Endodermal cell (in vitro differentiated cells): ENCODE measurements around the gene TF. TPM values are rescaled to one million over a fixed set of nuclear protein-coding genes. Genes with fewer than 3 reads are reported as not detected.
A peak's percentile ranks its signal among the peaks of the same experiment; 100 is the strongest.

Experiments used
- DNase-seq: peaks from one replicate; pipeline ENCODE4 v3.0.0-alpha.2; 2017
- H3K27ac ChIP-seq: 2 replicates; pipeline ENCODE4 v1.5.1; 2013; ENCODE audit warnings: mild to moderate bottlenecking, low read depth, low read length, moderate library complexity
- H3K27me3 ChIP-seq: 2 replicates; pipeline ENCODE4 v1.6.1; 2013; ENCODE audit warnings: mild to moderate bottlenecking, low read length, moderate library complexity; ENCODE audit not compliant: insufficient read depth, control insufficient read depth, poor library complexity, severe bottlenecking
- H3K36me3 ChIP-seq: 2 replicates; pipeline ENCODE4 v1.7.0; 2013; ENCODE audit warnings: mild to moderate bottlenecking, low read length, moderate library complexity; ENCODE audit not compliant: control insufficient read depth, insufficient read depth
- H3K4me1 ChIP-seq: one replicate; pipeline ENCODE4 v1.7.0; 2013; ENCODE audit warnings: low read length; ENCODE audit not compliant: control insufficient read depth, insufficient read depth
- H3K4me3 ChIP-seq: 2 replicates; pipeline ENCODE4 v1.5.1; 2013; ENCODE audit warnings: mild to moderate bottlenecking, low read length, moderate library complexity
- H3K9ac ChIP-seq: 2 replicates; pipeline ENCODE4 v1.6.1; 2013; ENCODE audit warnings: mild to moderate bottlenecking, low read length, moderate library complexity; ENCODE audit not compliant: poor library complexity, severe bottlenecking; ENCODE audit errors: extremely low read depth
- H3K9me3 ChIP-seq: 2 replicates; pipeline ENCODE4 v1.6.1; 2013; ENCODE audit warnings: mild to moderate bottlenecking, low read length, moderate library complexity; ENCODE audit not compliant: control insufficient read depth
- H3K27ac Mint-ChIP-seq: 2 replicates; pipeline ENCODE4 v1.8.0; 2020; ENCODE audit warnings: mixed read lengths
- H3K27me3 Mint-ChIP-seq: 2 replicates; pipeline ENCODE4 v1.8.0; 2021; ENCODE audit warnings: mild to moderate bottlenecking, mixed read lengths; ENCODE audit not compliant: insufficient read depth
- H3K36me3 Mint-ChIP-seq: 2 replicates; pipeline ENCODE4 v1.8.0; 2020; ENCODE audit warnings: low read depth, mixed read lengths
- H3K4me1 Mint-ChIP-seq: 2 replicates; pipeline ENCODE4 v1.8.0; 2020; ENCODE audit warnings: mixed read lengths
- H3K4me3 Mint-ChIP-seq: 2 replicates; pipeline ENCODE4 v1.8.0; 2020; ENCODE audit warnings: mild to moderate bottlenecking, moderate library complexity, mixed read lengths
- H3K9me3 Mint-ChIP-seq: 2 replicates; pipeline ENCODE4 v1.8.0; 2020; ENCODE audit warnings: mild to moderate bottlenecking, mixed read lengths
- WGBS, 2 experiments: methylation state at CpG; one replicate each; pipeline versions ENCODE4 v1.1.5 to v1.1.7; 2013; ENCODE audit warnings: missing lambda C conversion rate in 2 of 2, mixed read lengths in 1 of 2; ENCODE audit not compliant: insufficient coverage in 1 of 2, insufficient read length in 1 of 2; 5-methylcytosine and 5-hydroxymethylcytosine counted together
- total RNA-seq, 2 donors: library from RNA; stranded (reverse); fragmentation: NEBNext Ultra II Directional in 1 of 2; extraction: Animal tissue kit (Norgen Biotek cat#: 25700) in 1 of 2; gene quantifications; 2 replicates in 1 of 2; 3 replicates in 1 of 2; pipeline ENCODE4 v1.2.1, GENCODE V29; 2021
- TF ChIP-seq, protein P1 (sequence below): fragments of 200-600 bp; sonication (generic); conservative IDR thresholded peaks from 2 replicates; pipeline ENCODE4 v1.5.0; 2021; ENCODE audit warnings: antibody characterized with exemption, mild to moderate bottlenecking

TF gene
- total RNA-seq, 2 donors from 2014 or later: 0.40 to 3.0 TPM

GRCh38 chr3:133821767-133822638 lies 75.8 kb downstream of the TF start:
- no peaks in the 10 kb centered on the region for H3K27me3 ChIP-seq
- peak; percentile 75 for DNase-seq
- H3K9me3 Mint-ChIP-seq: no peaks in the 10 kb centered on the region
- peaks cover 43% of the 10 kb centered on the region for H3K36me3 ChIP-seq
- TF ChIP-seq, protein P1, sequence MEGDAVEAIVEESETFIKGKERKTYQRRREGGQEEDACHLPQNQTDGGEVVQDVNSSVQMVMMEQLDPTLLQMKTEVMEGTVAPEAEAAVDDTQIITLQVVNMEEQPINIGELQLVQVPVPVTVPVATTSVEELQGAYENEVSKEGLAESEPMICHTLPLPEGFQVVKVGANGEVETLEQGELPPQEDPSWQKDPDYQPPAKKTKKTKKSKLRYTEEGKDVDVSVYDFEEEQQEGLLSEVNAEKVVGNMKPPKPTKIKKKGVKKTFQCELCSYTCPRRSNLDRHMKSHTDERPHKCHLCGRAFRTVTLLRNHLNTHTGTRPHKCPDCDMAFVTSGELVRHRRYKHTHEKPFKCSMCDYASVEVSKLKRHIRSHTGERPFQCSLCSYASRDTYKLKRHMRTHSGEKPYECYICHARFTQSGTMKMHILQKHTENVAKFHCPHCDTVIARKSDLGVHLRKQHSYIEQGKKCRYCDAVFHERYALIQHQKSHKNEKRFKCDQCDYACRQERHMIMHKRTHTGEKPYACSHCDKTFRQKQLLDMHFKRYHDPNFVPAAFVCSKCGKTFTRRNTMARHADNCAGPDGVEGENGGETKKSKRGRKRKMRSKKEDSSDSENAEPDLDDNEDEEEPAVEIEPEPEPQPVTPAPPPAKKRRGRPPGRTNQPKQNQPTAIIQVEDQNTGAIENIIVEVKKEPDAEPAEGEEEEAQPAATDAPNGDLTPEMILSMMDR: peak; percentile 63
- H3K4me1 Mint-ChIP-seq: no peaks in the 10 kb centered on the region
- peaks cover 42% of the 10 kb centered on the region for H3K36me3 Mint-ChIP-seq
- H3K9ac ChIP-seq: no peak overlapping the region
- H3K4me1 ChIP-seq: peaks cover 2% of the 10 kb centered on the region
- peak overlapping the region; percentile 69 for H3K27ac Mint-ChIP-seq
- peak overlapping the region; percentile 58 for H3K27ac ChIP-seq
- H3K4me3 Mint-ChIP-seq: no peak overlapping the region
- WGBS, 2 experiments: 87 to 90% methylated on average over 7 to 8 of the region's 8 CpGs
- H3K4me3 ChIP-seq: no peak overlapping the region
- no peaks in the 10 kb centered on the region for H3K27me3 Mint-ChIP-seq
- H3K9me3 ChIP-seq: no peaks in the 10 kb centered on the region

DNA sequence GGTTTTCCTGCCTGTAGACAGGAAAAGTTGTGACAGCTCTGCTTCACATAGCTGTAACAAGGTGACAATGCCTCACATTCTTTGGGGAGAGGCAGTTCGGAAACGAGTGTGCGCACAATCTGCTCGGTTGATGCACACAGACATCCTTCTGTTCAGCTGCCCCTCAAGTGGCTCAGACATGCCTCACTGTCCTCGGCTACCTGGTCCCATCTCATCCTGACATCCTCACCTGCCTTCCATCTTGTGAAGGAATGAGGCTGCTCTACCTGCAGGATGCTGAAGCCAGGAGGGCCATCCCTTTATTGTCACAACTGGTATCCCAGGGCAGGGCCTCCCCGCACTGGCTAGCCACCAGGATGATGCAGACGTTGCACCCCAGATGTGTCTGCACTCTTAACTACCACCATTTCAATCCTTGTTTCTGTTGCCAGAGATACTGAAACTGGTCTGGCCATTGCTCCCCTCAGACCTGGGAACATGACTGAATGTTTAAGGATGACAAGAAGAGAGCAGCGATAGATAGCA lies 78.8 kb downstream of the TF start:
- H3K9me3 ChIP-seq: no peaks in the 10 kb centered on the region
- DNase-seq: no peak
- H3K4me1 Mint-ChIP-seq: no peaks in the 10 kb centered on the region
- peaks cover 33% of the 10 kb centered on the region for H3K36me3 Mint-ChIP-seq
- H3K27ac ChIP-seq: no peak overlapping the region
- no peak overlapping the region for H3K9ac ChIP-seq
- H3K9me3 Mint-ChIP-seq: no peaks in the 10 kb centered on the region
- H3K4me1 ChIP-seq: peaks cover 2% of the 10 kb centered on the region
- no peak overlapping the region for H3K4me3 Mint-ChIP-seq
- 91 to 100% methylated on average over 7 to 8 of the region's 8 CpGs for WGBS, 2 experiments
- no peaks in the 10 kb centered on the region for H3K27me3 ChIP-seq
- peaks cover 20% of the 10 kb centered on the region for H3K36me3 ChIP-seq
- TF ChIP-seq, protein P1: no peak
- H3K27me3 Mint-ChIP-seq: no peaks in the 10 kb centered on the region
- H3K4me3 ChIP-seq: no peak overlapping the region
- no peak overlapping the region for H3K27ac Mint-ChIP-seq

DNA sequence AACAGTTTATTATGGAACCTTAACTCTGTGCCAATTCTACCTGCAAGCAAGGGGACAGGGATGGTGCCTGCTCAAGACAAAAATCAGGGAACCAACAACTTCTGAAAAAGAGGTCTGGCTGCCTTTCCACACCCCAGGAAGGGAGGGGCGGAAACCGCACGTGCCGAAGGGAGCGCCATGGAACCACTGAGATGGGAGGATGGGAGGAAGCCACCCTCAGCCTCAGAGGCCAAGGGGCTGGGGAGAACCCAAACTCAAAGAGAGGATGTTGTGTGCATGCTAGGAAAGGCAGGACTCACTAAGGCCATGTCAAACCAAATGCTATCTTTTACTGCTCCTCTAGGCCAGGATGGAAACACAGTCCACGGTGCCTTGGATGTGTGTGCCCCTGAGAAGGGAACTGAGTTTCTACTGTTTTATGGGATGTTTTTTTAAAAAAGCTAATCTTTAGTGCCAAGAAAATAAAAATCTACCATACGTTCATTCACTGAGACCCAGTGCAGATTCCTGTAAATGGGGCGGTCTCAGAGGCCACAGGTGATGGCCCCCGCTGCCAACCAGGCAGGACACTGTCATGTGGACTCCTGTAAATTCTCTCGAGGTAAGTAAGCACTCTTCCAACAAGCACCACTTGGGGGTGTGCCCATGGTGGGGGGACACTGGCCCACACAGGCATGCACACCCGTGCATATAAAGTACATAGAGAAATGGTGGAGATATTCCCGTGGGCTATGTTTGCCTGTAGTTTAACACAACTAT lies 80.0 kb downstream of the TF start:
- Histone ChIP-seq H3K4me3 (no peak overlapping the region), H3K27ac (no peak overlapping the region), H3K4me1 (peaks cover 2% of the 10 kb centered on the region), H3K27me3 (no peaks in the 10 kb centered on the region), H3K36me3 (peaks cover 9% of the 10 kb centered on the region), H3K9ac (no peak overlapping the region), H3K9me3 (no peaks in the 10 kb centered on the region)
- WGBS, 2 experiments: 90 to 93% methylated on average over 10 to 12 of the region's 12 CpGs
- no peak overlapping the region for H3K27ac Mint-ChIP-seq
- H3K27me3 Mint-ChIP-seq: no peaks in the 10 kb centered on the region
- no peaks in the 10 kb centered on the region for H3K4me1 Mint-ChIP-seq
- TF ChIP-seq, protein P1: no peak
- H3K36me3 Mint-ChIP-seq: peaks cover 22% of the 10 kb centered on the region
- no peak for DNase-seq
- no peaks in the 10 kb centered on the region for H3K9me3 Mint-ChIP-seq
- no peak overlapping the region for H3K4me3 Mint-ChIP-seq
